HFF-Myc (cell line): ENCODE measurements around the gene ADK.
"Not testable (repeated sequence)": the region's sequence is repeated elsewhere in the genome, so short reads cannot be mapped to it uniquely, and the experiment has no call there.

Experiments used
- DNase-seq: peaks from one replicate; pipeline ENCODE4 v3.0.0-alpha.2; 2011; ENCODE audit warnings: low read depth; ENCODE audit errors: extremely low read depth
- H3K4me3 ChIP-seq: replicated peaks from 2 replicates; pipeline ENCODE4 v1.5.1; 2011; ENCODE audit warnings: low read depth, mild to moderate bottlenecking, control low read depth, low read length
- CTCF ChIP-seq: IDR thresholded peaks from 2 replicates; pipeline ENCODE4 v1.5.1; 2012; ENCODE audit warnings: mild to moderate bottlenecking, low read depth, low read length, control low read depth; ENCODE audit errors: missing control alignments

ADK gene

GRCh38 chr10:74290708-74291107 is 139.7 kb downstream of the ADK start:
- no peak overlapping the region for H3K4me3 ChIP-seq
- no peak for DNase-seq
- no peak for TF ChIP-seq CTCF

- no peak for DNase-seq
Observed at GRCh38 chr10:74292871-74293427, 141.9 kb downstream of the ADK start.

GRCh38 chr10:74293686-74294371 is 142.8 kb downstream of the ADK start:
- no peak for TF ChIP-seq CTCF
- DNase-seq: no peak
- H3K4me3 ChIP-seq: no peak overlapping the region

More at GRCh38 chr10:74292871-74293427, 141.9 kb downstream of the ADK start:
- no peak overlapping the region for H3K4me3 ChIP-seq
- no peak for TF ChIP-seq CTCF

- TF ChIP-seq CTCF: no peak
- no peak overlapping the region for H3K4me3 ChIP-seq
- DNase-seq: no peak
Observed at GRCh38 chr10:74297389-74298080, 146.5 kb downstream of the ADK start.

- not testable (repeated sequence) for H3K4me3 ChIP-seq, DNase-seq
Observed at GRCh38 chr10:74300074-74300621, 149.1 kb downstream of the ADK start.

- no peak for TF ChIP-seq CTCF
- no peak overlapping the region for H3K4me3 ChIP-seq
- no peak for DNase-seq
Observed at GRCh38 chr10:74300666-74301065, 149.6 kb downstream of the ADK start.

GRCh38 chr10:74305730-74306129 is 154.7 kb downstream of the ADK start:
- no peak overlapping the region for H3K4me3 ChIP-seq
- no peak for TF ChIP-seq CTCF
- DNase-seq: no peak
